ENCODE measurements around the gene AUH. TPM values are rescaled to one million over a fixed set of nuclear protein-coding genes. Genes with fewer than 3 reads are reported as not detected.

The AUH gene
- total RNA-seq, 1 experiment from 2014 or later: 29.0 TPM

- DNase-seq (ENCODE audit: low read depth, low spot score): no peak
- TF ChIP-seq EZH2 (IDR thresholded peaks at IDR 0.05) (no peak), TCF7L2 (IDR thresholded peaks at IDR 0.05; ENCODE audit: borderline replicate concordance, extremely low read depth, insufficient read depth, insufficient read length) (no peak), ZBTB33 (IDR thresholded peaks at IDR 0.05; ENCODE audit: extremely low read depth, insufficient replicate concordance, low read length) (no peak), CBX3 (IDR thresholded peaks at IDR 0.05; ENCODE audit: low read depth) (no peak), EGR1 (IDR thresholded peaks at IDR 0.05; ENCODE audit: low read depth) (no peak), SP1 (IDR thresholded peaks at IDR 0.05; ENCODE audit: low read depth) (no peak), ZNF274 (IDR thresholded peaks at IDR 0.05; ENCODE audit: low read depth, low read length) (no peak), FOSL1 (IDR thresholded peaks at IDR 0.05; ENCODE audit: low read depth) (no peak), CEBPB (IDR thresholded peaks at IDR 0.05; ENCODE audit: low read depth) (no peak), POLR2A (IDR thresholded peaks at IDR 0.05; ENCODE audit: borderline replicate concordance, extremely low read depth, insufficient read depth, insufficient read length) (no peak), SIN3A (IDR thresholded peaks at IDR 0.05; ENCODE audit: low read depth) (no peak), EZH2phosphoT487 (IDR thresholded peaks at IDR 0.05; ENCODE audit: borderline replicate concordance) (no peak), REST (IDR thresholded peaks at IDR 0.05; ENCODE audit: low read depth) (no peak), SRF (IDR thresholded peaks at IDR 0.05; ENCODE audit: low read depth) (no peak), YY1 (IDR thresholded peaks at IDR 0.05; ENCODE audit: extremely low read depth, insufficient replicate concordance, low read depth, low read length) (no peak), POLR2AphosphoS5 (IDR thresholded peaks at IDR 0.05; ENCODE audit: low read depth, low read length) (no peak), JUND (IDR thresholded peaks at IDR 0.05) (no peak), ELF1 (IDR thresholded peaks at IDR 0.05; ENCODE audit: borderline replicate concordance, low read depth) (no peak), CTCF (IDR thresholded peaks at IDR 0.05 in 2 of 3, conservative IDR thresholded peaks at IDR 0.05 in 1 of 3; ENCODE audit: borderline replicate concordance in 1 of 3, insufficient read depth in 1 of 3, low read depth in 2 of 3, low read length in 2 of 3) (no peak), RAD21 (IDR thresholded peaks at IDR 0.05; ENCODE audit: low read depth) (no peak)
- Histone ChIP-seq H3K4me1 (ENCODE audit: control insufficient read depth in 1 of 2, insufficient read depth in 2 of 2, low read length in 2 of 2) (no peaks in the 10 kb centered on the region), H3K9me2 (ENCODE audit: insufficient read depth) (no peaks in the 10 kb centered on the region), H3K79me2 (ENCODE audit: insufficient read depth, low read length) (no peaks in the 10 kb centered on the region), H3K27me3 (ENCODE audit: insufficient read depth, low read length) (no peaks in the 10 kb centered on the region), H3K4me3 (replicated peaks in 1 of 2; ENCODE audit: low read depth in 1 of 2, low read length in 2 of 2) (no peak overlapping the region), H2AFZ (ENCODE audit: low read depth, low read length, poor library complexity, severe bottlenecking) (no peak overlapping the region), H3K9ac (ENCODE audit: low read length) (no peak overlapping the region), H3K27ac (ENCODE audit: low read depth, low read length) (no peak overlapping the region), H3K36me3 (ENCODE audit: control insufficient read depth in 1 of 2, insufficient read depth in 2 of 2, low read length in 2 of 2) (no peaks in the 10 kb centered on the region), H3K4me2 (ENCODE audit: low read length) (no peak overlapping the region), H3K9me3 (ENCODE audit: control insufficient read depth in 1 of 2, insufficient read depth in 1 of 2, low read depth in 1 of 2, low read length in 2 of 2) (no peaks in the 10 kb centered on the region), H4K20me1 (ENCODE audit: insufficient read depth) (no peaks in the 10 kb centered on the region)
- ChIA-PET RAD21 (ENCODE audit: low non-redundant PET in 1 of 2, low total read pairs in 2 of 2, uncharacterized antibody in 2 of 2, unreplicated experiment in 2 of 2) (no interaction called here), CTCF (no interaction called here), POLR2A (interaction anchor here (0.7 kb wide), 1 partner anchor 33 kb away, joined by 4 read pairs; no protein-coding TSS in a partner anchor)
- intact Hi-C loops (cut with micrococcal nuclease): no loop called here
- no peak for ATAC-seq
- BruUV-seq (replicated peaks): no TSS peak
These were observed 10.2 kb upstream of the AUH start for GRCh38 chr9:91371894-91372293.

All from HCT116 (cell line).